Left ventricle myocardium inferior (tissue), 1 donor: Measurements from ENCODE around the gene COX18. TPM values are rescaled to one million over a fixed set of nuclear protein-coding genes. Genes with fewer than 3 reads are reported as not detected.

ENCODE experiments used
- DNase-seq: peaks from one replicate; pipeline ENCODE4 v3.0.0-alpha.2; 2020
- H3K27ac ChIP-seq: fragments of 200-600 bp; replicated peaks from 2 replicates; pipeline ENCODE4 v1.8.0; 2021
- H3K27me3 ChIP-seq: fragments of 200-600 bp; 2 replicates; pipeline ENCODE4 v1.8.0; 2021; ENCODE audit warnings: low read depth
- H3K36me3 ChIP-seq: fragments of 200-600 bp; 2 replicates; pipeline ENCODE4 v1.8.0; 2021
- H3K4me1 ChIP-seq: fragments of 200-600 bp; 2 replicates; pipeline ENCODE4 v1.8.0; 2021
- H3K4me3 ChIP-seq: fragments of 200-600 bp; 2 replicates; pipeline ENCODE4 v1.8.0; 2021; ENCODE audit warnings: mild to moderate bottlenecking, moderate library complexity
- H3K9me3 ChIP-seq: fragments of 200-600 bp; replicated peaks from 2 replicates; pipeline ENCODE4 v1.8.0; 2021
- intact Hi-C: fragments of 100-400 bp; cut with micrococcal nuclease; formaldehyde crosslinking; loops from one replicate; pipeline ENCODE4 v1.11.0; 2022
- total RNA-seq: library from RNA; stranded (reverse); fragmentation: NEBNext Ultra II Directional; extraction: Animal tissue kit (Norgen Biotek cat#: 25700); gene quantifications from one replicate; pipeline ENCODE4 v1.2.1, GENCODE V29; 2021
- TF ChIP-seq, protein P1 (sequence below): fragments of 200-600 bp; IDR thresholded peaks from 2 replicates; pipeline ENCODE4 v1.8.0; 2021; ENCODE audit warnings: antibody characterized with exemption, mild to moderate bottlenecking, borderline replicate concordance
- donor health status: DM: no; HTN: yes; CAD: no; lungs with severe emphysema.

The COX18 gene
- total RNA-seq, 1 donor from 2014 or later = 17.0 TPM

DNA sequence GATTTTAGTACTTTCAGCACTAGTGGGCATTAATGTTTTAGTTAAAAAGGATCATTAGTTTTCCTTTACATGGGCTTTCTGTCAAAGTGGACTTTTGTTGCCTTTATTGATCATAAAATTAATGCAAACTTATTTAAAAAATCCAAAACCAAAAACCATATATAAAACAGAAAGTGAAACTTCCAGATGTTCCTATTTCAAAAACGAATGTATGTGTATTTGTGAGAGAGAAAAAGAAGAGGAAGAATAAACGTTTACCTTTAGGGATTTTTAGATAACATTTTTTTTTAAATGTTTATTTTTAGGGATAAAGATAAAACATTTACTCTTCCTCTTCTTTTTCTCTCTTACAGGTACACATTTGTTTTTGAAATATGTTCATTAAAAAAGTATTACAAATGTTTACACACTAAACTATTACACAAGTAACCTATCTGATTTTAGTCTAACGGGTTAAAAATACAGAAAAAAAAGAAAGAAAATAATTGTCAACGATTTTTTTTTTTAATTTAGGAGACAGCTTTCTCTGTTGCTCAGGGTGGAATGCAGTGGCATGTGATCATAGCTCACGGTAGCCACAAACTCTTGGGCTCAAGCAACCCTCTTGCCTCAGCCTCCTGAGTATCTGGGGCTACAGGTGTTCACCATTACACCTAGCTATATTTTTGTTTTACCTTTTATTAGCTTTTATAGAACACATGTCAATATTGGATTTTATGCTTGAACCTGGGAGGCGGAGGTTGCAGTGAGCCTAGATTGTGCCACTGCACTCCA is 16.8 kb upstream of the COX18 start:
- Histone ChIP-seq H3K27me3 (no peaks in the 10 kb centered on the region), H3K36me3 (peaks cover 70% of the 10 kb centered on the region), H3K4me1 (peaks cover 18% of the 10 kb centered on the region), H3K27ac (no peak overlapping the region), H3K9me3 (no peaks in the 10 kb centered on the region), H3K4me3 (peak overlapping the region; percentile 13)
- intact Hi-C loops = no loop called here
- TF ChIP-seq, protein P1, sequence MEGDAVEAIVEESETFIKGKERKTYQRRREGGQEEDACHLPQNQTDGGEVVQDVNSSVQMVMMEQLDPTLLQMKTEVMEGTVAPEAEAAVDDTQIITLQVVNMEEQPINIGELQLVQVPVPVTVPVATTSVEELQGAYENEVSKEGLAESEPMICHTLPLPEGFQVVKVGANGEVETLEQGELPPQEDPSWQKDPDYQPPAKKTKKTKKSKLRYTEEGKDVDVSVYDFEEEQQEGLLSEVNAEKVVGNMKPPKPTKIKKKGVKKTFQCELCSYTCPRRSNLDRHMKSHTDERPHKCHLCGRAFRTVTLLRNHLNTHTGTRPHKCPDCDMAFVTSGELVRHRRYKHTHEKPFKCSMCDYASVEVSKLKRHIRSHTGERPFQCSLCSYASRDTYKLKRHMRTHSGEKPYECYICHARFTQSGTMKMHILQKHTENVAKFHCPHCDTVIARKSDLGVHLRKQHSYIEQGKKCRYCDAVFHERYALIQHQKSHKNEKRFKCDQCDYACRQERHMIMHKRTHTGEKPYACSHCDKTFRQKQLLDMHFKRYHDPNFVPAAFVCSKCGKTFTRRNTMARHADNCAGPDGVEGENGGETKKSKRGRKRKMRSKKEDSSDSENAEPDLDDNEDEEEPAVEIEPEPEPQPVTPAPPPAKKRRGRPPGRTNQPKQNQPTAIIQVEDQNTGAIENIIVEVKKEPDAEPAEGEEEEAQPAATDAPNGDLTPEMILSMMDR = no peak
- DNase-seq = no peak

DNA sequence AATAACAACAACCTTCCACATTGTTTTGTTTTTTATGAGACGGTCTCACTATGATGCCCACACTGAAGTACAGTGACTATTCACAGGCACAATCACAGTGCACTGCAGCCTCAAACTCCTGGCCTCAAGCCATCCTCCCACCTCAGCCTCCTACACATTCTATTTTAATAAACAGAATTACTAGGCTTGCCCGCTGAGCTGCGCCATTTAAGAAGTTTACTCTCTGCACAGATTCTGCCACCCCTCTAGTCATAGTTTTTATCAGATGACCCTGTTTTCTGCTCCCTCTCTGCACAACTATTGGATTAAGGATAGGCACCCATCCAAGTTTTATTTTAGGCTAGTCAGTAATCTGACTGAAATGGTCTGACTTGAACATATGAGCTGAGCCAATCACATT is 11.3 kb upstream of the COX18 start:
- intact Hi-C loops = no loop called here
- TF ChIP-seq, protein P1 = no peak
- no peaks in the 10 kb centered on the region for H3K9me3 ChIP-seq
- H3K4me1 ChIP-seq = peaks cover 12% of the 10 kb centered on the region
- peaks cover 86% of the 10 kb centered on the region for H3K36me3 ChIP-seq
- H3K4me3 ChIP-seq = no peak overlapping the region
- no peaks in the 10 kb centered on the region for H3K27me3 ChIP-seq
- H3K27ac ChIP-seq = peak overlapping the region; percentile 6
- no peak for DNase-seq

DNA sequence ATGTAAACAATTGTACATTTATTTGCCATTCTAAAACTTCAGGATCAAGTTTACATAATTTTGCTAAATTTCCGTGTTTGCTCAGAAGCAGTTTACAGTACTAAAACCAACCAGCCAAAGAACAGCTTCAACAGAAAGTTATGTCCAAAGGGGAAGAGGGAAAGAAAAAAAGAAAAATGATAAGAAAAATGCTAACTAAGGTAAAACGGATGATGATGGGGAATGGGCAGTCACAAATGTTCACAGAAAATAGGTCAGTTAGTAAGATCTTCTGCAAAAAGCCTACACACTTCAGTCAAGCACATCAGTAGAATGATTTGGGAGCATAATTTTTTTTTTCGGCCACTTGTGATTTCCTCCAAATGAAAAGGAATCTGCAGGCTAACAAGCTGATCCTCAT is 6.3 kb upstream of the COX18 start:
- TF ChIP-seq, protein P1 = no peak
- H3K9me3 ChIP-seq = no peaks in the 10 kb centered on the region
- no peak overlapping the region for H3K27ac ChIP-seq
- no peak overlapping the region for H3K4me3 ChIP-seq
- no peak for DNase-seq
- no peaks in the 10 kb centered on the region for H3K27me3 ChIP-seq
- peaks cover 64% of the 10 kb centered on the region for H3K36me3 ChIP-seq
- intact Hi-C loops = no loop called here
- H3K4me1 ChIP-seq = peaks cover 4% of the 10 kb centered on the region

DNA sequence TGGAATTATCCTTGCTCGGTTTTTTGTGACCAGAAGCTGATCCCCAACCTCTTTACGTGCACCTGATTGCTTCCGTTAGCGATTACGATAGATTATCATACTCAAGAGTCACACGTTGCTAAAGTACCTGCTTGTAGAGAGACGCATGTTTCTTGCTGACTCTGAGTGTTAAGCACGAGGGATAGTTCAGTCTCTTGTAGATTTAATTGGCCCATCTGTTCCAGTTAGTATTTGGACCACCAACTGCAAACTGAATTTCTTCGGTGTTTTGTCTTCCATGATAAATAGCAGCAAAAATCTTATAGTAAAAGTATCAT is 516 bp upstream of the COX18 start:
- intact Hi-C loops = no loop called here
- Histone ChIP-seq H3K4me1 (peaks cover 52% of the 10 kb centered on the region), H3K4me3 (peak overlapping the region; percentile 91), H3K27me3 (no peaks in the 10 kb centered on the region), H3K9me3 (no peaks in the 10 kb centered on the region), H3K27ac (peak overlapping the region; percentile 99), H3K36me3 (peaks cover 18% of the 10 kb centered on the region)
- DNase-seq = no peak
- TF ChIP-seq, protein P1 = no peak

DNA sequence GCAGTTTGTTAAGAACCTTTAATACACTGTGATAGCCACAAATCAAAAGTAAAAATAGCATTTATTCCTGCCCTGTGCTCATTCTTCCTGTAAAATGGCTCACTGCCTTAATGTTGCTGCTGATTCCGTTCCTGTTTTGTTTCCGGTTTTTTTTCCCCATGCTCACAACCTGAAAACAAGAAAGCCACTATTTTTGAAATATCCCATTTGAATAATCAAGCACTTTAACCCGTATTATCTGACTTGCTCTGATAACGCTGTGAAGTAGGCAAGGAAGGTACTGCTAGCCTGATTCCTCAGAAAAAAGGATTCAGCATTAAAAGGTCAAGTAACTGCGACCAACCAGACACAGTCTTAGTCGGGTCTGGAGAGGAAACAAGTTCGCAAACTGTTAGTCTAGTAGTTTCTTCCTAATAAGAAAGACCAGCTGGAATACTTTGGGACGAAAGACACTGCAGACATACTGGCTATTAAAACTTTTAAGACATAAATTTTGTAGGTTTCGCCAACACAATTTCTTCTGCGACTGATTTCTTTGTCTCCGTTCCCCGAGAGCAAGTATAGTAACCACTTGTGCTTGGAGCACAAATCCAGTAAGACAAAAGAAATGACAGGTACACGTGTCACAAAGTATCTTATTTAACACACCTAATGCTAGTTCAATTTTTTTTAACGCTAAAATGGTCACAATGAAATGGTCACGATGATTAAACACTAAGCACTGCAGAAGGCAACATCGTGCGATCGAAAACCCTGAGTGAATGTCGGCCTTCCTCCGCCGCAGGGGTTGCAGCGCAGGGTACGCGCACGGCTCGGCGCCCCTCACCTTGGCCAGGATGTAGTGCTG is 802 bp downstream of the COX18 start:
- no peaks in the 10 kb centered on the region for H3K27me3 ChIP-seq
- intact Hi-C loops = loop anchor here (5.0 kb wide), 1 partner anchor 189 kb away; the partner anchor contains the start of gene ANKRD17
- TF ChIP-seq, protein P1 = no peak
- no peak for DNase-seq
- peaks cover 21% of the 10 kb centered on the region for H3K36me3 ChIP-seq
- H3K4me3 ChIP-seq = peak overlapping the region; percentile 91
- H3K9me3 ChIP-seq = no peaks in the 10 kb centered on the region
- peaks cover 52% of the 10 kb centered on the region for H3K4me1 ChIP-seq
- H3K27ac ChIP-seq = peak overlapping the region; percentile 99
